Measurements from ENCODE around the gene RALGAPB. TPM values are rescaled to one million over a fixed set of nuclear protein-coding genes. Genes with fewer than 3 reads are reported as not detected.

Gene RALGAPB
- polyA plus RNA-seq, 1 of the 3 experiments (the other 2 are of a cell fraction) = 10.8 TPM

DNA sequence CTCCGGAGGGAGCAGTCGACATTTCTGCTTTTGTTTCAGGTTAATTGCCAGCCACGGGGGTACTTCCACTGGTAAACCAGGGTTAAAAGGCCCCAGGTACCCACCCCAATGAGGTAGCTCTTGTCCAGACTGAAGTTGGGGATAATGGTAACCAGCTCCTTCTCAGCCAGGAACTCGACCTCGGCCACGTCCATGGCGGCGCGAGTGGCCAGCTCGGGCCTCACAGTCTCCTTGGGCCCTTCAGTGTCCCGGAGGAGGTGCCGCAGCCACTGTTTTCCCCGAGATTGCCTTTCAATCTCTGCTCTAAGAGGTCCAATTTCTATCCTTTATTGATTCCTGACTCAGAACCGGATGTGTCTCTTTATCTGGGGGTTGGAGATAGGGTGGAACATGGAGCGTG, 142.6 kb downstream of the RALGAPB start:
- H3K9ac ChIP-seq = no peak overlapping the region
- H2AFZ ChIP-seq (ENCODE audit: low read depth) = no peak overlapping the region
- TF ChIP-seq TCF12 (IDR thresholded peaks at IDR 0.05) = no peak
- no peak for TF ChIP-seq PBX3 (IDR thresholded peaks at IDR 0.05)
- TF ChIP-seq, protein P1, sequence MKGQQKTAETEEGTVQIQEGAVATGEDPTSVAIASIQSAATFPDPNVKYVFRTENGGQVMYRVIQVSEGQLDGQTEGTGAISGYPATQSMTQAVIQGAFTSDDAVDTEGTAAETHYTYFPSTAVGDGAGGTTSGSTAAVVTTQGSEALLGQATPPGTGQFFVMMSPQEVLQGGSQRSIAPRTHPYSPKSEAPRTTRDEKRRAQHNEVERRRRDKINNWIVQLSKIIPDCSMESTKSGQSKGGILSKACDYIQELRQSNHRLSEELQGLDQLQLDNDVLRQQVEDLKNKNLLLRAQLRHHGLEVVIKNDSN (IDR thresholded peaks at IDR 0.05; ENCODE audit: borderline replicate concordance, low read depth) = no peak
- no peak for TF ChIP-seq RXRA (IDR thresholded peaks at IDR 0.05; ENCODE audit: borderline replicate concordance, low read depth)
- no peak for TF ChIP-seq ELF1 (IDR thresholded peaks at IDR 0.05)
- no peak for TF ChIP-seq RCOR1 (IDR thresholded peaks at IDR 0.05; ENCODE audit: low read length)
- TF ChIP-seq, protein P2, sequence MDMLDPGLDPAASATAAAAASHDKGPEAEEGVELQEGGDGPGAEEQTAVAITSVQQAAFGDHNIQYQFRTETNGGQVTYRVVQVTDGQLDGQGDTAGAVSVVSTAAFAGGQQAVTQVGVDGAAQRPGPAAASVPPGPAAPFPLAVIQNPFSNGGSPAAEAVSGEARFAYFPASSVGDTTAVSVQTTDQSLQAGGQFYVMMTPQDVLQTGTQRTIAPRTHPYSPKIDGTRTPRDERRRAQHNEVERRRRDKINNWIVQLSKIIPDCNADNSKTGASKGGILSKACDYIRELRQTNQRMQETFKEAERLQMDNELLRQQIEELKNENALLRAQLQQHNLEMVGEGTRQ (IDR thresholded peaks at IDR 0.05; ENCODE audit: borderline replicate concordance, low read depth, low read length) = no peak
- no peak for TF ChIP-seq TEAD4 (IDR thresholded peaks at IDR 0.05; ENCODE audit: borderline replicate concordance, insufficient read depth)
- no peak for TF ChIP-seq SIN3A (IDR thresholded peaks at IDR 0.05; ENCODE audit: borderline replicate concordance, low read depth, low read length)
- TF ChIP-seq TAF1 (IDR thresholded peaks at IDR 0.05; ENCODE audit: borderline replicate concordance, low read depth, low read length) = no peak
- 66% methylated on average over 15 of the region's 15 CpGs for WGBS (ENCODE audit: low lambda C conversion rate)
- peaks cover 0 to 6% of the 10 kb centered on the region in 2 experiments; a peak in 1 of 4 replicates for H3K4me1 ChIP-seq (ENCODE audit: control insufficient read depth in 1 of 2, insufficient read depth in 2 of 2, low read depth in 1 of 2, low read length in 1 of 2)
- no peaks in the 10 kb centered on the region for H3K79me2 ChIP-seq (ENCODE audit: insufficient read depth)
- DNase-seq = no peak
- no peaks in the 10 kb centered on the region for H3K36me3 ChIP-seq (replicated peaks in 1 of 2; ENCODE audit: control insufficient read depth in 1 of 2, insufficient read depth in 2 of 2, low read length in 1 of 2)
- no peaks in the 10 kb centered on the region for H3K9me3 ChIP-seq
- H3K27ac ChIP-seq (ENCODE audit: low read depth in 2 of 2, low read length in 1 of 2) = no peak overlapping the region
- H3F3A ChIP-seq (replicated peaks; ENCODE audit: insufficient read depth) = no peaks in the 10 kb centered on the region
- no peaks in the 10 kb centered on the region for H3K9me2 ChIP-seq
- ChIA-PET CTCF (interaction anchor here (1.1 to 2.7 kb wide), 3 partner anchors 30 to 434 kb away, joined by 3 to 12 read pairs (median 4); no protein-coding TSS in a partner anchor), POLR2A (no interaction called here)
- no peaks in the 10 kb centered on the region for H3K27me3 ChIP-seq (ENCODE audit: insufficient read depth)
- no peaks in the 10 kb centered on the region for H4K20me1 ChIP-seq (ENCODE audit: insufficient read depth)
- no peak overlapping the region for H3K4me3 ChIP-seq (ENCODE audit: low read depth in 2 of 2, low read length in 1 of 2)
- no peak overlapping the region for H3K4me2 ChIP-seq

DNA sequence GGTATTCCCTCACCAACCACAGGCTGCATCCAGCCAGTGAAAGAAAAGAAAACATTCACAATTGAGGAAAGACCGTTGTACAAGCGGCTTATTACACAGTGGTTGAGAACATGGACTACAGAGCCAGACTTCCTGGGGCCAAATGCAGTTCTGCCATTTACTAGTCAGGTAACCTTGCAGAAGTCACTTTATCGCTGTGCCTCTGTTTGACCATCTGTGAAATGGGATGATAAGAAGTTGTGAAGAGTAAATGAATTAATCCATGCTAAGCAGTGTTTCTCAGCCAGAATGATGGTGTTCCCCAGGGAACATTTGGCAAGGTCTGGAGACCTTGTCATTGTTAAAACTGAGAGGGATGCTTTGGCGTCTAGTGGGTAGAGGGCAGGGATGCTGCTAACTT, 143.8 kb downstream of the RALGAPB start:
- Histone ChIP-seq H3K9ac (no peak overlapping the region), H3K27me3 (ENCODE audit: insufficient read depth) (no peaks in the 10 kb centered on the region), H3K9me3 (no peaks in the 10 kb centered on the region), H3K27ac (ENCODE audit: low read depth in 2 of 2, low read length in 1 of 2) (no peak overlapping the region), H3K36me3 (replicated peaks in 1 of 2; ENCODE audit: control insufficient read depth in 1 of 2, insufficient read depth in 2 of 2, low read length in 1 of 2) (no peaks in the 10 kb centered on the region), H3K79me2 (ENCODE audit: insufficient read depth) (no peaks in the 10 kb centered on the region), H4K20me1 (ENCODE audit: insufficient read depth) (no peaks in the 10 kb centered on the region), H2AFZ (ENCODE audit: low read depth) (no peak overlapping the region), H3K4me2 (no peak overlapping the region), H3F3A (replicated peaks; ENCODE audit: insufficient read depth) (no peaks in the 10 kb centered on the region), H3K9me2 (no peaks in the 10 kb centered on the region), H3K4me1 (ENCODE audit: control insufficient read depth in 1 of 2, insufficient read depth in 2 of 2, low read depth in 1 of 2, low read length in 1 of 2) (peaks cover 0 to 6% of the 10 kb centered on the region in 2 experiments; a peak in 1 of 4 replicates), H3K4me3 (ENCODE audit: low read depth in 2 of 2, low read length in 1 of 2) (no peak overlapping the region)
- POLR2A ChIA-PET = no interaction called here
- TF ChIP-seq FOXM1 (IDR thresholded peaks at IDR 0.05; ENCODE audit: low read depth) (no peak), EP300 (IDR thresholded peaks at IDR 0.05; ENCODE audit: borderline replicate concordance in 1 of 2, low read depth in 1 of 2, low read length in 1 of 2) (no peak), CTCF (IDR thresholded peaks at IDR 0.05) (no peak), RCOR1 (IDR thresholded peaks at IDR 0.05; ENCODE audit: low read length) (no peak), SIN3A (IDR thresholded peaks at IDR 0.05; ENCODE audit: borderline replicate concordance, low read depth, low read length) (no peak), MAX (IDR thresholded peaks at IDR 0.05; ENCODE audit: low read depth) (no peak), NRF1 (IDR thresholded peaks at IDR 0.05; ENCODE audit: low read depth, low read length) (no peak)
- CTCF ChIA-PET = interaction anchor here (1.2 to 1.9 kb wide), 3 partner anchors 9 to 30 kb away, joined by 3 to 5 read pairs (median 3); no protein-coding TSS in a partner anchor
- WGBS (ENCODE audit: low lambda C conversion rate) = 79% methylated on average over 4 of the region's 4 CpGs
- DNase-seq = no peak

Measured in SK-N-SH (cell line).